Coronary artery (tissue), 2 donors: ENCODE measurements around the gene GPR137C.

Source experiments
- DNase-seq: peaks from one replicate; pipeline ENCODE4 v3.0.0-alpha.2; 2017; ENCODE audit warnings: low spot score
- H3K27ac ChIP-seq, 2 donors: fragments of 200-600 bp; sonication (generic); one replicate each; pipeline ENCODE4 v1.5.1; 2016 to 2019
- H3K4me3 ChIP-seq: fragments of 200-600 bp; sonication (generic); 2 replicates; pipeline ENCODE4 v1.5.1; 2016; ENCODE audit warnings: mild to moderate bottlenecking, moderate library complexity
- CTCF ChIP-seq: fragments of 200-600 bp; sonication (generic); IDR thresholded peaks from one replicate; pipeline ENCODE4 v1.5.1; 2019; ENCODE audit warnings: antibody characterized with exemption

Gene GPR137C

GRCh38 chr14:52660832-52661231 is 108.2 kb downstream of the GPR137C start:
- H3K27ac ChIP-seq: no peak overlapping the region
- DNase-seq: no peak
- TF ChIP-seq CTCF: no peak

GRCh38 chr14:52661314-52661713 is 108.7 kb downstream of the GPR137C start:
- H3K4me3 ChIP-seq: no peak overlapping the region
- no peak for TF ChIP-seq CTCF
- H3K27ac ChIP-seq: no peak overlapping the region
- no peak for DNase-seq

More at GRCh38 chr14:52660832-52661231, 108.2 kb downstream of the GPR137C start:
- H3K4me3 ChIP-seq: no peak overlapping the region

GRCh38 chr14:52663850-52664249 is 111.2 kb downstream of the GPR137C start:
- no peak for DNase-seq
- TF ChIP-seq CTCF: no peak
- H3K27ac ChIP-seq: no peak overlapping the region
- no peak overlapping the region for H3K4me3 ChIP-seq

DNA sequence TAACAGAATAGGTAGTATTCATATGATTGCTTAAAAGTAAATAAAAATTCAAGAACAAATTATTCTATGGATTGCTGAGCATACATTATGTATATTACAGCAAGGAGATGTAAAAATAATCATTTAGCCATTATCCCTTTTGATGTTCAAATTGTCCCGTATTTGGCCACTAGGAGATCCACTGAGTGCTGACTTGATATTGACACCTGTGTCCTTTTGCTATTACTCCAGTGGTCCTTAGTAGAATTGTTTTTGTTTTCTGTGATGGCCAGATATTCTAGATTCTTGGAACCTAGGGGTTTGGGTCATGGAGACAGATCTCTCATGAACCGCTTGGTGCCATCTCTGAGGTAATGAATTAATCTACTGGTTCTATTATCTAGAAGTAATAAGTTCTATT is 126.0 kb downstream of the GPR137C start:
- TF ChIP-seq CTCF: no peak
- no peak for DNase-seq
- Histone ChIP-seq H3K4me3 (no peak overlapping the region), H3K27ac (no peak overlapping the region)

- Histone ChIP-seq H3K27ac (no peak overlapping the region), H3K4me3 (no peak overlapping the region)
- no peak for DNase-seq
- TF ChIP-seq CTCF: no peak
Observed at GRCh38 chr14:52683985-52684520, 131.4 kb downstream of the GPR137C start.

DNA sequence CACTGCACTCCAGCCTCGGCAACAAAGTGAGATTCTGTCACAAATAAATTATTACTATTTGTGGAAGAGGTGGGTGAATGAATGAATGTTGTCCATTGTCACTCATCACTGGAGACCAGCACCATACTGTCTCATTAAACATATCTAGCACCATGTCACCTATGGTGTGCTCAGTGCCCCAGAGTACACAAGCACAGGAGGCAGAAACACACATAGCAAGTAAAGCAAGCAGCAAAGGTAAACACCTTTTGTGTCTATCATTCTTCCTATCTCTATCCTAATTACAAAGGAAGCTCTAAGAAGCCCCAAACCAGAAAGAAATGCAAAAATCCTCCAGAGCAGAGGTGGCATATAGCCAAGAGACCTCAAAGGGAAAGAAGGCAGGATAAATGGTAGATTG is 133.5 kb downstream of the GPR137C start:
- DNase-seq: no peak
- Histone ChIP-seq H3K27ac (no peak overlapping the region), H3K4me3 (no peak overlapping the region)
- no peak for TF ChIP-seq CTCF
